Measurements from ENCODE around the gene EML6.

GRCh38 chr2:54831480-54831879 lies 108.0 kb downstream of the EML6 start:
- TF ChIP-seq POLR2AphosphoS5 (IDR thresholded peaks at IDR 0.05; ENCODE audit: low read depth, low read length) (no peak), TAF1 (IDR thresholded peaks at IDR 0.05; ENCODE audit: borderline replicate concordance, insufficient read depth, low read length) (no peak), REST (IDR thresholded peaks at IDR 0.05; ENCODE audit: insufficient read depth in 1 of 2, low read depth in 2 of 2, low read length in 2 of 2) (no peak), FOXP2 (optimal IDR thresholded peaks at IDR 0.05; ENCODE audit: borderline replicate concordance, extremely low read depth, extremely low read length, insufficient read depth) (no peak), SIN3A (IDR thresholded peaks at IDR 0.05; ENCODE audit: borderline replicate concordance, insufficient read depth, low read length) (no peak)
